ENCODE measurements around the gene ACYP1. TPM values are rescaled to one million over a fixed set of nuclear protein-coding genes. Genes with fewer than 3 reads are reported as not detected.
A peak's percentile ranks its signal among the peaks of the same experiment; 100 is the strongest.

The ACYP1 gene
- total and polyA plus RNA-seq, 9 of the 15 experiments (the other 6 are each of a cell fraction or from before 2014, with no cell fraction given): 19.9 to 113 (median 52.3) TPM

- TF ChIP-seq ZKSCAN1 (IDR thresholded peaks at IDR 0.05; ENCODE audit: low read depth, low read length) (no peak), RB1 (IDR thresholded peaks at IDR 0.05; ENCODE audit: low read depth) (peak; percentile 56), ZNF184 (CRISPR knock-in tag; IDR thresholded peaks at IDR 0.05) (no peak), BRF2 (IDR thresholded peaks at IDR 0.05; ENCODE audit: borderline replicate concordance, insufficient read depth, insufficient read length) (no peak), ZNF609 (CRISPR knock-in tag; IDR thresholded peaks at IDR 0.05; ENCODE audit: borderline replicate concordance) (no peak), TAF7 (tag; IDR thresholded peaks at IDR 0.05) (no peak), RBM34 (IDR thresholded peaks at IDR 0.05; ENCODE audit: borderline replicate concordance, insufficient read depth, low read length) (no peak), IFI16 (CRISPR knock-in tag; IDR thresholded peaks at IDR 0.05) (no peak), POLR2A (conservative IDR thresholded peaks at IDR 0.05) (peak; percentile 73), PHB (CRISPR knock-in tag; IDR thresholded peaks at IDR 0.05) (no peak), UBTF (IDR thresholded peaks at IDR 0.05; ENCODE audit: borderline replicate concordance in 1 of 2, low read depth in 2 of 2, low read length in 2 of 2) (0 out of 4 replicates have a peak, but pooled peaks of 1 of the 2 experiments have one; percentile 61), TRIM28 (IDR thresholded peaks at IDR 0.05) (no peak), ZNF124 (CRISPR knock-in tag; IDR thresholded peaks at IDR 0.05) (no peak), BRCA1 (IDR thresholded peaks at IDR 0.05) (no peak), BRCA1 (CRISPR knock-in tag; IDR thresholded peaks at IDR 0.05) (no peak), CXXC5 (CRISPR knock-in tag; IDR thresholded peaks at IDR 0.05) (peak; percentile 82), ZNF431 (CRISPR knock-in tag; IDR thresholded peaks at IDR 0.05) (no peak), SMARCA4 (IDR thresholded peaks at IDR 0.05) (no peak)
Observed at GRCh38 chr14:75050852-75051555, 12.8 kb downstream of the ACYP1 start, which contains the start of gene MLH3 (continued).
